ENCODE results near the gene FYB1. TPM values are rescaled to one million over a fixed set of nuclear protein-coding genes. Genes with fewer than 3 reads are reported as not detected.
A peak's percentile ranks its signal among the peaks of the same experiment; 100 is the strongest.

FYB1 gene
- total RNA-seq, 1 experiment from 2014 or later: 0.68 TPM

DNA sequence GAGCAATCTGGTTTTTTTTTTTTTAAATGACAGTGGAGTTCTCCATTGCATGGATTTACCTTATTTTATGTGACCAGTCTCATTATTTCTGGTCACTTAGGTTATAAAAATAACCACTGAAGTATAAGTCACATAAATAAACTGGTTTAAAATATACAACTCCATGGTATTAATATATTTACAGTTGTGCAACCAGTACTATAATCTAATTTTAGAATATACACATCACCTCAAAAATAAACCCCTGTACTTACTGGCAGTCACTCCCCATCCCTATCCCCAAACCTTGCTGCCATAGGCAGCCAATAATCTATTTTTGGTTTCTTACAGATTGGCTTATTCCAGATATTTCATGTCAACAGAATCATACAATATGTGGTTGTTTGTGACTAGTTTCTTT, 57.8 kb downstream of the FYB1 start:
- peaks cover 15% of the 10 kb centered on the region for H3K4me1 ChIP-seq (replicated peaks)
- no peak overlapping the region for H3K27ac ChIP-seq
- DNase-seq (ENCODE audit: low read depth in 1 of 2, low spot score in 2 of 2): no peak
- no peak overlapping the region for H3K4me3 ChIP-seq
- no peaks in the 10 kb centered on the region for H3K36me3 ChIP-seq
- H3K9me3 ChIP-seq (replicated peaks): no peaks in the 10 kb centered on the region; the same call in 1 of the 2 replicates
- no peaks in the 10 kb centered on the region for H3K27me3 ChIP-seq (replicated peaks)

GRCh38 chr5:39160576-39161213, 58.7 kb downstream of the FYB1 start:
- H3K27ac ChIP-seq: no peak overlapping the region
- no peaks in the 10 kb centered on the region for H3K36me3 ChIP-seq
- H3K4me1 ChIP-seq (replicated peaks): peaks cover 15% of the 10 kb centered on the region
- no peak overlapping the region for H3K4me3 ChIP-seq
- H3K27me3 ChIP-seq (replicated peaks): no peaks in the 10 kb centered on the region
- DNase-seq (ENCODE audit: low read depth in 1 of 2, low spot score in 2 of 2): no peak
- no peaks in the 10 kb centered on the region; the same call in 1 of the 2 replicates for H3K9me3 ChIP-seq (replicated peaks)

GRCh38 chr5:39159811-39160490, 59.4 kb downstream of the FYB1 start:
- no peak for DNase-seq (ENCODE audit: low read depth in 1 of 2, low spot score in 2 of 2)
- no peak overlapping the region for H3K27ac ChIP-seq
- peaks cover 12% of the 10 kb centered on the region for H3K4me1 ChIP-seq (replicated peaks)
- H3K27me3 ChIP-seq (replicated peaks): no peaks in the 10 kb centered on the region
- H3K36me3 ChIP-seq: no peaks in the 10 kb centered on the region
- no peaks in the 10 kb centered on the region; the same call in 1 of the 2 replicates for H3K9me3 ChIP-seq (replicated peaks)
- no peak overlapping the region for H3K4me3 ChIP-seq

DNA sequence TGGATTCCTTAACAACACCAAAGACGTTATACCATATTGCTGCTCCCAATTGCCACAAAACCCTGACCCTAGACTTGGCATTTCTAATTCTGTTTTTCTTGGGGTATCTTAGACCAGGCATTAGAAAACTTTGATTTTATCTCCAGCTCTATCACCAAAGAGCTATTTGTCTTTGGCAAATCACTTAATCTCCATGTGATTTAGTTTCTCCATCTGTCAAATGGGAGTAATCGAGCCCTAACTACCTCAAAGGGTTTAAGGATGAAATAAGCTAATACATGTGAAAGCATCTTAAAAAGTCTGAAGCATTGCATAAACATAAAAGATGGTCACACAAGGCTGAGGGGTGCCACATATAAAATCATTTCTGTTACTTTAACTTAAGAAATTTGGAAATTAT, 60.6 kb downstream of the FYB1 start:
- peaks cover under 1% of the 10 kb centered on the region for H3K4me1 ChIP-seq (replicated peaks)
- no peak overlapping the region for H3K4me3 ChIP-seq
- H3K27ac ChIP-seq: no peak overlapping the region
- H3K36me3 ChIP-seq: no peaks in the 10 kb centered on the region
- no peak for DNase-seq (ENCODE audit: low read depth in 1 of 2, low spot score in 2 of 2)
- H3K9me3 ChIP-seq (replicated peaks): no peaks in the 10 kb centered on the region; the same call in 1 of the 2 replicates
- no peaks in the 10 kb centered on the region for H3K27me3 ChIP-seq (replicated peaks)

DNA sequence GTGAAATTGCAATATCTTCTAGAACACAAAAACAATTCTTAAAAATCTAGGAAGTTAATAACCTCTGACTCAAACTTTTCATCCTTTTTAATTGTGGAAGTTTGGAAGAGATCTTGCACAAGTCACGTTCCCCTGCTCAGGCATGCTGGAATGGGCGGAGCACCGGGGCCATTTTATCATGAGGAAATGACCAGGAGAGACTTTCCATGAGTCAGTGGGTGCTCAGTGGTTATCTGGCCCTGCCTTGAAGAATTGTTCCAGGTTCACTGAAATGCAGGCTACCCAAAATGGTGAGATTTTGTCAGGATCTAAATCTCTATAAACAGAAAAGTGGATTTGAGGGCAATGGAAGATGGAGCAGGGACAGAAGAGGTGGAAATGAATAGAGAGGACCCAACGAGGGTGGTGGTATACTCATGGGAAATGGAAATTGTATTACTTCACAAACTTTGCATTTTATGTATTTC, 61.2 kb downstream of the FYB1 start:
- no peak for DNase-seq (ENCODE audit: low read depth in 1 of 2, low spot score in 2 of 2)
- H3K36me3 ChIP-seq: no peaks in the 10 kb centered on the region
- H3K9me3 ChIP-seq (replicated peaks): no peaks in the 10 kb centered on the region; the same call in 1 of the 2 replicates
- H3K27ac ChIP-seq: no peak overlapping the region
- H3K27me3 ChIP-seq (replicated peaks): no peaks in the 10 kb centered on the region
- no peaks in the 10 kb centered on the region for H3K4me1 ChIP-seq (replicated peaks)
- no peak overlapping the region for H3K4me3 ChIP-seq

- Histone ChIP-seq H3K9me3 (replicated peaks) (no peaks in the 10 kb centered on the region; the same call in 1 of the 2 replicates), H3K4me1 (replicated peaks) (no peaks in the 10 kb centered on the region), H3K27ac (no peak overlapping the region), H3K36me3 (no peaks in the 10 kb centered on the region), H3K4me3 (no peak overlapping the region), H3K27me3 (replicated peaks) (no peaks in the 10 kb centered on the region)
- DNase-seq (ENCODE audit: low read depth in 1 of 2, low spot score in 2 of 2): no peak
These were observed 61.7 kb downstream of the FYB1 start for GRCh38 chr5:39157701-39158100.

- H3K27ac ChIP-seq: no peak overlapping the region
- no peak overlapping the region for H3K4me3 ChIP-seq
- no peaks in the 10 kb centered on the region for H3K4me1 ChIP-seq (replicated peaks)
- DNase-seq (ENCODE audit: low read depth in 1 of 2, low spot score in 2 of 2): no peak
- H3K9me3 ChIP-seq (replicated peaks): no peaks in the 10 kb centered on the region; the same call in 1 of the 2 replicates
- H3K27me3 ChIP-seq (replicated peaks): no peaks in the 10 kb centered on the region
- no peaks in the 10 kb centered on the region for H3K36me3 ChIP-seq
These were observed 63.3 kb downstream of the FYB1 start for GRCh38 chr5:39156082-39156481.

- Histone ChIP-seq H3K4me1 (replicated peaks) (no peaks in the 10 kb centered on the region), H3K36me3 (no peaks in the 10 kb centered on the region), H3K4me3 (no peak overlapping the region), H3K27ac (no peak overlapping the region), H3K27me3 (replicated peaks) (no peaks in the 10 kb centered on the region), H3K9me3 (replicated peaks) (no peaks in the 10 kb centered on the region)
- DNase-seq (ENCODE audit: low read depth in 1 of 2, low spot score in 2 of 2): no peak
These were observed 67.6 kb downstream of the FYB1 start for GRCh38 chr5:39151745-39152144.

GRCh38 chr5:39149966-39150365, 69.4 kb downstream of the FYB1 start:
- no peak overlapping the region for H3K27ac ChIP-seq
- no peaks in the 10 kb centered on the region for H3K27me3 ChIP-seq (replicated peaks)
- H3K9me3 ChIP-seq (replicated peaks): no peaks in the 10 kb centered on the region
- DNase-seq (ENCODE audit: low read depth in 1 of 2, low spot score in 2 of 2): no peak
- H3K36me3 ChIP-seq: no peaks in the 10 kb centered on the region
- no peaks in the 10 kb centered on the region for H3K4me1 ChIP-seq (replicated peaks)
- H3K4me3 ChIP-seq: no peak overlapping the region

DNA sequence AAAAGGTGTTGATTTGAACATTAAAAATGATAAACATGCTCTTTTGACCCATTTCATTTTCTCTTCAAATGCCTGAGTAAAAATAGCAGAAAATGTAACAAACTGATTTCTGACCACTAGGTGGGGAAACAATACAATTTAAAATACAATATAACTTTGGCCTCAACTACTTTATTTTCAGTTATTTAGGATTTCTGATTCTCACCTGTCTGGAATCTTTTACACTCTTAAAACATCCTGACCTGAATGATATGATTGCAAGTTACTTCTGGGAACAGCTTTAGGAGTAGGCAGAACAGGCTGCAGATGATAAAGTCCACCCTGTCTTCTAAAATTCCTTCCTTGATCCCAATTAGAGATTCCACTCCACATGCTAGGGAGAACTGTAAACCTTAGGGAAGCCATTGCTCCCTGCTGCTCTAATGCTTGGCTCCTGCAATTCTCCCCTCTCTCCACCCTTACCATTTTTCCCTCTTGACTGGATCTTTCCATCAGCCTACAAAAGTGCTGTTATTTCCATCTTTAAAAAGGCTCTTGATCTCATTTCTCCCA, 70.3 kb downstream of the FYB1 start:
- Histone ChIP-seq H3K27me3 (replicated peaks) (no peaks in the 10 kb centered on the region), H3K4me1 (replicated peaks) (no peaks in the 10 kb centered on the region), H3K27ac (no peak overlapping the region), H3K36me3 (no peaks in the 10 kb centered on the region), H3K4me3 (no peak overlapping the region), H3K9me3 (replicated peaks) (no peaks in the 10 kb centered on the region)
- peak in 1 of 2 experiments; percentile 27 for DNase-seq (ENCODE audit: low read depth in 1 of 2, low spot score in 2 of 2)

- DNase-seq (ENCODE audit: low read depth in 1 of 2, low spot score in 2 of 2): no peak
- H3K27ac ChIP-seq: no peak overlapping the region
- H3K4me3 ChIP-seq: no peak overlapping the region
- no peaks in the 10 kb centered on the region for H3K27me3 ChIP-seq (replicated peaks)
- no peaks in the 10 kb centered on the region for H3K4me1 ChIP-seq (replicated peaks)
- no peaks in the 10 kb centered on the region for H3K36me3 ChIP-seq
- H3K9me3 ChIP-seq (replicated peaks): no peaks in the 10 kb centered on the region
These were observed 72.4 kb downstream of the FYB1 start for GRCh38 chr5:39146831-39147540.

- Histone ChIP-seq H3K27me3 (replicated peaks) (no peaks in the 10 kb centered on the region), H3K4me1 (replicated peaks) (peaks cover 10% of the 10 kb centered on the region), H3K27ac (no peak overlapping the region), H3K36me3 (no peaks in the 10 kb centered on the region), H3K4me3 (no peak overlapping the region), H3K9me3 (replicated peaks) (no peaks in the 10 kb centered on the region)
- DNase-seq (ENCODE audit: low read depth in 1 of 2, low spot score in 2 of 2): no peak
These were observed 76.1 kb downstream of the FYB1 start for GRCh38 chr5:39143151-39143860.

GRCh38 chr5:39140558-39141168, 78.7 kb downstream of the FYB1 start:
- Histone ChIP-seq H3K4me1 (replicated peaks) (peaks cover 10% of the 10 kb centered on the region), H3K27me3 (replicated peaks) (no peaks in the 10 kb centered on the region), H3K4me3 (no peak overlapping the region), H3K27ac (no peak overlapping the region), H3K9me3 (replicated peaks) (no peaks in the 10 kb centered on the region), H3K36me3 (no peaks in the 10 kb centered on the region)
- DNase-seq (ENCODE audit: low read depth in 1 of 2, low spot score in 2 of 2): no peak
